HG03469 (cell line): Measurements from ENCODE around the gene ACE.
"Not testable (repeated sequence)": the region's sequence is repeated elsewhere in the genome, so short reads cannot be mapped to it uniquely, and the experiment has no call there.

Experiments used
- ATAC-seq: cut with Tn5 transposase; IDR thresholded peaks from one replicate; pipeline ENCODE4 v1.9.1; 2021; ENCODE audit warnings: mild to moderate bottlenecking, moderate library complexity, moderate number of reproducible peaks; ENCODE audit not compliant: unreplicated experiment

Gene ACE

DNA sequence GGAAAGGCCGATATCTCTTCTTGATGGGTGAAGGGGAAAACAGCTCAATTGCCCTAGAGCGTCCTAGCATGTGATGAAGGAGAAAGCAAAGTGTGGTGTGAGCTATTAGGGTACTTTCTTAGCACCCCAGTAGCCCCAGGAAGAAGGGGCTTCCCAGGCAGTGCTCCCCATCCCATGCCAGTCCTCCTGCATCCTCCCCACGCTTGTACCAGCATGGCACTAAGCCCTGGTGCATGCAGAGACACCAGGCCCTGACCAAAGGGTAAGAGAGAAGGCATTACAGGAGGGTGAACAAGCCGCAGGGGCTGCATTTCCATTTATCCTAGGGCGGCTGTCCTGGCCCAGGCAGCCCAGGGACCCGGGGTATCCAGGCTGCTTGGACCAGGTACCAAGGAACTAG is 33.8 kb upstream of the ACE start:
- ATAC-seq = no peak

DNA sequence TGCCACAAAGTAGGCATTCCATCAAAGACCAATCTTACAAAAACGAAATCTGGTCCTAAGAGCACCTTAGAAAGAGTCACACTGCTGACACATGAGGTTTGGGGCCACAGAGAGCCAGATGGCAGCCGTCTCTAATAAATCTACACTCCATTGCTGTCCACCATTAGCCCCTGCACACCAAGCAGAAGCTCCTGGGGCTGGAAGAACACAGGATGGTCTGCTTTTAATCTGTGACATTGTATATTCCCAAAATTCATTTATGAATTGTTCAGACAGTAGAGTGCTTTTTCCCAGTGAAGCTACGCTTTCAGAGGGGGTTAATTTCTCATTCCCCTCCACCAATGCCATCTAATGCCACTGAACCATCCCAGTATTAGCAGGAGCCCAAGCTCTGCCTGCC is 32.4 kb upstream of the ACE start:
- ATAC-seq = no peak

- no peak for ATAC-seq
These were observed 31.8 kb upstream of the ACE start for GRCh38 chr17:63445065-63445464.

DNA sequence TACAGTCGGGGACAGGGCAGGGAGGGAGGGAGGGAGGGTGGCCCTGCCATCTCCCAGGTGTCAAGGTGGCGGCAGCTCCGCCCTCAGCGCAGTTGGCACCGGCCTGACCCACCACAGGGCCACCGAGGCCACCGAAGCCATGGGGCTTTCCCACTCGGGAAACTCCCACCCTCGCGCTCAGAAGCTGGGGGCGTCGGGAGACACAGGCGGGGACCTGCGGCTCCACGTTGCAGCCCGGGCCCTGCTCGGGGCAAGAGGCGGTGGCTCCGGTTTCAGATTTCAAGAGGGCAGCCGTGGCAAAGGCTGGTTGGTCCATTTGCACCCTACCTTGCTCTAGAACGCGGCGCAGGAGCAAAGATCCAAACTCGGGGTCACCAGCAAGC is 31.3 kb upstream of the ACE start:
- no peak for ATAC-seq

DNA sequence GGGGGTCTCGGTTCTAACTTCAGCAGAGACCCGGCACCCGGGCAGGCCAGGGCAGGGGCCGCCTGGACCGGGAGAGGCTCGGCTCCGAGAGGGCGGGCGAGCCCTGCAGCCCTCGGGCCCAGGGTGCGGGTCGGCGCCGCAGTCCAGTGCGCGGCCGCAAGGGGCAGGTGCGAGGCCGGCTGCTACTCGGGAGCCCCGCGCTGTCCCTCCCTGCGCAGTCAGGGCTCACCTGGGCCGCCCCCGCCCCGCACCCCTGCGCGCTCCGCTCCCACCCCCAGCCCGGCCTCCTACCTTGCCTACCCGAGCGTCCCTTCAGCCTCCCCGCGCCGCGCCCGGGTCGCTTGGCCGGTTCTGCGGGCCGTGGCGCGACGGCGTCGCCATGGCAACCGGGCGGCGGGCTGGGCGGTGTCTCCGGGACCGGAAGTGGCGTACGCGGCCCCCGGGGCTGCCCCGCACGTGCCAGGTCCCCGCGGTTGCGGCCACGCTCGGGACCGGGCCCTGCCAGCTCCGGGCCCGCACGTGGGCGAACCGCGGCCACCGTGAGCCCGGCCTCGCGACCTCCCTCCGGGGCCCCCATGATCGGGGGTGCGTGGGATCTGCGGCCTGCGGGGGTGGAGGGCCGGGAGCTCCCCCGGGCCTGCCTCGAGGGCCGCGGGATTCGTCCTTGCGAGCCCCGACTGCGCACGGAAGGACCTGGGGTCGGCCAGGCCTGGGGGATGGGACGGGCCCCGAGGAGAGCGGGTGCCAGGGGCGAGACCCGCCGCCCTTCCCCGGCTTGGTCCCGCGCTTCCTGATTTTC is 30.7 kb upstream of the ACE start, which contains the start of gene CYB561:
Gene CYB561 (minus strand): TSS at position 353 of the 799 bp plus-strand sequence. CDS start 8,759 bp downstream, outside the sequence.
- peak; percentile 30 for ATAC-seq

- ATAC-seq = no peak
These were observed 29.9 kb upstream of the ACE start for GRCh38 chr17:63446753-63447470.

- ATAC-seq = no peak
These were observed 29.3 kb upstream of the ACE start for GRCh38 chr17:63447471-63448009.

DNA sequence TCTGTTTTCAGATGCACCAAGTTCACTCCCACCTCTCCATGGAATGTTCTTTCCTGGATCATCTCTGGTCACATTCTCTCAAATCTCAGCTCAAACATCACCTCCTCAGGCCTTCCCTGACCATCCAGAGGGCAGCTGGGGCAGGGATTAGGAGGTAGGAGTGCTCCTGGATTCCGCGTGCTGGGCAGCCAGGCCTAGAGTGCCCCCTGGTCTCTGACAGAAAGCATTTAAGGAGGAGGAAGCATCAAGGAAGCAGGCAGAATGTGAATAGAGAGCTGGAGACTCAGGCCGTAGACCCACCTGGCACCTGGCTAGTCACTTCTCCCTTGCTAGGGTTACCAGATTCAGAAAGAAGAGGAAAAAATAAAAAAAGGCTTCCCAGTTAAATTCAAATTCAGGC is 28.2 kb upstream of the ACE start:
- no peak for ATAC-seq

GRCh38 chr17:63450551-63450950 is 26.3 kb upstream of the ACE start:
- no peak for ATAC-seq

GRCh38 chr17:63451150-63451549 is 25.7 kb upstream of the ACE start:
- ATAC-seq = no peak

- no peak for ATAC-seq
These were observed 24.6 kb upstream of the ACE start for GRCh38 chr17:63452046-63452961.

DNA sequence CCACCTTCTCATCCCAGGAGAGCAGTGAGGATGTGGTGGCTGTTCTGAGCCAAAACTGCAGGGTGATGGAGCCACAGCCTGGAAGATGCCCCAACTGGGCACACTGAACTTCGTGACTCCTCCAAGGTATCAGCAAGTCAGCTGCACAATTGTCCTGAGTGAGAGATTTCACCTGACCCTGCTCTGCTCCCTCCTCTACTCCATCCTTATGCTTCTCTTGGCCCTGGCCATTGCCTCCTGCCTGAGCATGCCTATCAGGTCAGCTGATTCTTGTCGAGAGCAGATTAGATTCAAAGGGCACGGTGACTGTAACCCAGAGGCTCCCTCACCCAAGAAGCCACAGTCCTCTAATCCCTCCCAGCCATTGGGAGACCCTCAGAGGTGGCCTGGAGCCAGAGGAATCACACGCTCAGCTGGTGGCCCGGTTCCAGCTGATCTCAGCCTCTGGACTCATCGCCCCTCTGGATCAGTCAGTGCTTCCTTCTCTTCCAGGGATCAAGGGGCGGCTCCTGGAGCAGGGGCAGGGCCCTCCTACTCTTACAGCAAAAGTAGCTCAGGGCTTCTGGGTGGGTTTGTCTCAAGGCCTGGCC is 23.8 kb upstream of the ACE start:
- ATAC-seq = no peak

- not testable (repeated sequence) for ATAC-seq
These were observed 22.5 kb upstream of the ACE start for GRCh38 chr17:63454357-63454756.

DNA sequence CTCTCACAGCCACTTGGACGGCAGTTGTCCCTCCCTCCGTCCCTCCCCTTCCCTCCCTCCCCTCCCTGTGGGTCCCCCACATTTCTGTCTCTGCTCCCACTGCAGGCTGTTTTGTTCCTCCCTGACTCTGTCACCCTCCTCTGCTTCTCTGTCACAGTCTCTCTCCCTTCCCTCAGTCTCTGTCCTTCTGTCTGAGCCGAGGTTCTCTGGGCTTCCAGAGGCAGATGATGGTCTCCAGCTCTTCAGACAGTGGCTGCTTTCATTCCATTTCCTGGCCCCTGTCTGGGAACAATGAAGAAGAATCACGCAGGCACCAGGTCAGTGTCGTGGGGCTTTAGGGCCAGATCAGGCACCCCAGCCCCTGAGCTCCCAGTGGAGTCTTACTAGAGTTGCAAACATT is 21.9 kb upstream of the ACE start:
- ATAC-seq = no peak

DNA sequence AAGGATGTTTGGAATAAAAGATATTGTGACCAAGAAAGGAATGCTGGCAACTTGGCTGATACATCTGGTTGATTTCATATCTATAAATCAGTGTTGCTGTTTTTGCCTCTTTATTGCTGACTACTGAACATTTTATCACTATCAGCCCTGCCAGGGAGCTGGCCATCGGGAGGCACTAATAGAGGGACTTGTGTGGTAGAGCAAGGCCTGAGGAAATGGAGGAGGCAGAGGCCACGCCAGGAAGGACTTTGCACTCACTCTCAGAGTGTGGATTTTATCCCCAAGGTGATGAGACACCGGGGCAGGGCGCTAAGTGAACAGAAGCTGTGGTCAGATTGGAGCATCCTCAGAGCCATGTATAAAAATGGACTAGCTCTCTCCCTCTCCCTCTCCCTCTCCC is 21.4 kb upstream of the ACE start:
- ATAC-seq = no peak

DNA sequence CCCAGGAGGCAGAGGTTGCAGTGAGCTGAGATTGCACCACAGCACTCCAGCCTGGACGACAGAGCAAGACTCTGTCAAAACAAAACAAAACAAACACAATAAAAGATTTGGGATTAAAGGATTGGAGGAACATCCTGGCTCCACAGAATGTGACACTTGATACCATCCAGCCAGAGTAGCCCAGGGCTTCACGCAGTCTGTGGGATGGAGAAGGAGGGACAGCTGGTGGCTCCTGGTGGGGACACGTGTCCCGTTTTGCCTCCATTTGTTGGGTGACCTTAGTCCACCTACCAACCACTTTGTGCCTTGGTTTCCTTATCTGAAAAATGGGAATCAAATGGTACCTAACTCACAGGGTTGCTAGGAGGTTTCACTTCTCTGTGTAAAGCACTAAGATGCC is 18.4 kb upstream of the ACE start:
- no peak for ATAC-seq

DNA sequence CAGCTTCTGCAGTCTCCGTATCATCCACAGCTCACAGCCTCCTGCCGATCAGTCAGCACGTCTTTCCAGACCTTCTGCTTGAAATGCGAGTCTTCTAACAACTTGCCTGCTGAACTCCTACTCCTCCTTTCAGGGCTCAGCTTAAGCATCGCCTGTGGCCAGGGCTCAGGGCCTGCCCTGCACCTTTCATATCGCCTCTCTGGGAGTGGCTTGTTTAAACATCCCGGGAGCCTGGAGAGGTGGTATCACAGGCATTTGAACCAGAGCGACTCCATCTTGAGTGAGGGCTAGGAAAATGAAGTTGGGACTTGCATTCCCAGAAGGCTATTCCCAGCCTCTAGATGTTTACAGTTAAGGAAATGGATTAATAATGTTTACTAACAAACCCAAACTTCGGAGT is 16.8 kb upstream of the ACE start:
- no peak for ATAC-seq

DNA sequence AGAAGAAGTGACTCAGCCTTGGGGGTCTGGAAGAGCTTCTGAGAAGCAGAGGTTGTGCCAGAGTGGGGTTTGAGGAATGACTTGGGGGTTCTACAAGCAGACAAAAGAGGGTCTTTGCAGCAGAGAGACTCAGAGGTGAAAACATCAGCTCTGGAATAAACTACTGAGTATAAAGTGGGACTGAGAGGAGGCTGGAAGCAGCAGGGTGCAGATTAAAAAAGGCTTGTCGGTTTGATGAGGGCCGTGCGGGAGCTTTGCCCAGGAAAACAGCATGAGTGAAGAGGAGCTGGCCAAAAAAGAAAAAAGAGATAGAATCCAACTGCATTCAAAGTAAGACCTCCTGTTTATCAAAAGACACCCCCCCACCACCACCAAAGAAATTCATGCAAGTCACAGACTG is 13.1 kb upstream of the ACE start:
- no peak for ATAC-seq

DNA sequence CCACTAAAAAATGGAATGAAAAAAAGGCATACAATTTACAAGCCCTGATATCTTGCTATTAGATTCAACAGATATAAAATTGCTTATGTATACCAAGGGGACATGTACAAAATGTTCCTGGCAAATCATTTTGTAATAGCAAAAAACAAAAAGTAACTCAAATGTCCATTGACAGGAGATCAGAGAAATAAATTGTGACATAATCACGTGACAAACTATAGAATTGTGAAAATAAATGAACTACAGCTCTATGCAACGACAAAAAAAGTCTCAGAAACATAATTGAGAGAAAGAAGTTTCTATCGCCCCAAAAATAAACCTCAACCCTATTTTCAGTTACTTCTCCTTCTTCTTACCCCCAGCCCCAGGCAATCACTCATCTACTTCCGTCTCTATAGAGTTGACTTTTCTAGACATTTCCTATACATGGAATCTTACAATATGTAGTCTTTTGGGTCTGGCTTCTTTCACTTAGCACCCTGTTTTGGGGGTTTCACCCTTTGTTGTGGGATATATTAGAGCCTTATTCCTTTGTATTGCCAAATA is 12.1 kb upstream of the ACE start:
- ATAC-seq = no peak

- not testable (repeated sequence) for ATAC-seq
These were observed 8.8 kb upstream of the ACE start for GRCh38 chr17:63468099-63468498.
